Activated naive CD8-positive, alpha-beta T cell treated with anti-CD3 and anti-CD28 coated beads for 36 hours (primary cell): ENCODE results near the gene DMD. TPM values are rescaled to one million over a fixed set of nuclear protein-coding genes. Genes with fewer than 3 reads are reported as not detected.

ENCODE experiments used
- DNase-seq: peaks from one replicate; pipeline ENCODE4 v3.0.0; 2021
- H3K27ac Mint-ChIP-seq: one replicate; pipeline ENCODE4 v1.8.0; 2022; ENCODE audit warnings: mild to moderate bottlenecking, moderate library complexity, mixed read lengths
- H3K27me3 Mint-ChIP-seq: one replicate; pipeline ENCODE4 v1.8.0; 2022; ENCODE audit warnings: mild to moderate bottlenecking, mixed read lengths
- H3K36me3 Mint-ChIP-seq: one replicate; pipeline ENCODE4 v1.8.0; 2021; ENCODE audit warnings: mild to moderate bottlenecking, mixed read lengths
- H3K4me1 Mint-ChIP-seq: one replicate; pipeline ENCODE4 v1.8.0; 2021; ENCODE audit warnings: mixed read lengths
- H3K4me3 Mint-ChIP-seq: one replicate; pipeline ENCODE4 v1.8.0; 2022; ENCODE audit warnings: mild to moderate bottlenecking, moderate library complexity, mixed read lengths
- H3K9me3 Mint-ChIP-seq: one replicate; pipeline ENCODE4 v1.8.0; 2022; ENCODE audit warnings: mixed read lengths
- total RNA-seq, 2 experiments: library from RNA; stranded (reverse); gene quantifications; one replicate each; pipeline ENCODE4 v1.2.3, GENCODE V29; 2021

The DMD gene
- total RNA-seq, 2 experiments from 2014 or later = 0.08 to 0.46 TPM

GRCh38 chrX:31743004-31743403 is 1468.3 kb downstream of the DMD start:
- Mint-ChIP-seq H3K4me3 (no peak overlapping the region), H3K27me3 (no peaks in the 10 kb centered on the region), H3K27ac (no peak overlapping the region), H3K9me3 (peaks cover 4% of the 10 kb centered on the region), H3K36me3 (no peaks in the 10 kb centered on the region), H3K4me1 (no peaks in the 10 kb centered on the region)
- DNase-seq = no peak

DNA sequence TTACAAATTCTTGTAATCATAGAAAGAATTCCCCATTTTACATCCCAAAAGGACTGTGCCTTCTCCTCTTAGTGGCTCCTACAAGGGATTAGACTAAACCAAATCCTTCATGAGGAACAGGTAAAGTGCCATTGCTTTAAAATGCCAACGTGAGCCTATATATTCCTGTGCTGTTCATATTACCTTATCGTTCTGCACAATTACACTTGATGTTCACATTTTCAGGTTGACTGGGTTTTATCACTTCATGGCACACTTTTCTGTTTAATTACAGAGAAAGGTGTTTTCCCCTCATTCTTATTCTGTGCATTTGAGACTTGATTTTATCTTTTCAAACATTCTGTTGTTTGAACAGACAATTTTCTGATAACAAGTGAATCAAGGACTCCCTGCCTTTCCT is 1493.9 kb downstream of the DMD start:
- no peaks in the 10 kb centered on the region for H3K36me3 Mint-ChIP-seq
- H3K4me3 Mint-ChIP-seq = no peak overlapping the region
- no peaks in the 10 kb centered on the region for H3K27me3 Mint-ChIP-seq
- no peaks in the 10 kb centered on the region for H3K4me1 Mint-ChIP-seq
- no peak for DNase-seq
- H3K27ac Mint-ChIP-seq = no peak overlapping the region
- H3K9me3 Mint-ChIP-seq = no peaks in the 10 kb centered on the region

- Mint-ChIP-seq H3K4me1 (no peaks in the 10 kb centered on the region), H3K27ac (no peak overlapping the region), H3K36me3 (no peaks in the 10 kb centered on the region), H3K27me3 (no peaks in the 10 kb centered on the region), H3K9me3 (no peaks in the 10 kb centered on the region), H3K4me3 (no peak overlapping the region)
- no peak for DNase-seq
These were observed 1495.7 kb downstream of the DMD start for GRCh38 chrX:31715675-31716074.

DNA sequence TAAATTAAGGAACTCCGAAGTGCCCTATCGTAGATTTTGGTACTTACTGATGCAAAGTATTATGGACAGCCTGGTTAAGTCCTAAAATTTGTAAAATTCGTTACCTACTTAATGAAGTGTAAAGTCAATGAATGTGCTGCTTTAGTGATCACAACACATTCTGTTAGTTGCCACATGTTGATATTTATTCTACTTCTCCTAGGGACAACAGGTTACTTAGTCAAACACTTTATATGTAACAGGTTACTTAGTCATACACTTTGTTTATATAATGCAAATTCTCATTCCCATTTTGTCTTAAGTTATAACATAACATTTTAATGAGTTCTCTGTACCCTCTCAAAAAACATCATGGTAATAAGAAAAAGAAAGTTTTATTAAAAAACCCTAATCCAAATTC is 1496.6 kb downstream of the DMD start:
- H3K4me1 Mint-ChIP-seq = no peaks in the 10 kb centered on the region
- no peak overlapping the region for H3K27ac Mint-ChIP-seq
- H3K36me3 Mint-ChIP-seq = no peaks in the 10 kb centered on the region
- DNase-seq = no peak
- no peaks in the 10 kb centered on the region for H3K9me3 Mint-ChIP-seq
- no peak overlapping the region for H3K4me3 Mint-ChIP-seq
- no peaks in the 10 kb centered on the region for H3K27me3 Mint-ChIP-seq

GRCh38 chrX:31713120-31713519 is 1498.2 kb downstream of the DMD start:
- no peak for DNase-seq
- H3K9me3 Mint-ChIP-seq = no peaks in the 10 kb centered on the region
- H3K27me3 Mint-ChIP-seq = no peaks in the 10 kb centered on the region

GRCh38 chrX:31711166-31711565 is 1500.2 kb downstream of the DMD start:
- DNase-seq = no peak
- H3K9me3 Mint-ChIP-seq = no peaks in the 10 kb centered on the region
- H3K27ac Mint-ChIP-seq = no peak overlapping the region
- H3K36me3 Mint-ChIP-seq = no peaks in the 10 kb centered on the region
- no peaks in the 10 kb centered on the region for H3K27me3 Mint-ChIP-seq
- H3K4me1 Mint-ChIP-seq = no peaks in the 10 kb centered on the region
- H3K4me3 Mint-ChIP-seq = no peak overlapping the region

More at GRCh38 chrX:31713120-31713519, 1498.2 kb downstream of the DMD start:
- Mint-ChIP-seq H3K36me3 (no peaks in the 10 kb centered on the region), H3K27ac (no peak overlapping the region), H3K4me3 (no peak overlapping the region), H3K4me1 (no peaks in the 10 kb centered on the region)

GRCh38 chrX:31708116-31708515 is 1503.2 kb downstream of the DMD start:
- H3K27ac Mint-ChIP-seq = no peak overlapping the region
- no peaks in the 10 kb centered on the region for H3K4me1 Mint-ChIP-seq
- no peak overlapping the region for H3K4me3 Mint-ChIP-seq
- H3K27me3 Mint-ChIP-seq = no peaks in the 10 kb centered on the region
- no peaks in the 10 kb centered on the region for H3K9me3 Mint-ChIP-seq
- no peaks in the 10 kb centered on the region for H3K36me3 Mint-ChIP-seq
- no peak for DNase-seq

DNA sequence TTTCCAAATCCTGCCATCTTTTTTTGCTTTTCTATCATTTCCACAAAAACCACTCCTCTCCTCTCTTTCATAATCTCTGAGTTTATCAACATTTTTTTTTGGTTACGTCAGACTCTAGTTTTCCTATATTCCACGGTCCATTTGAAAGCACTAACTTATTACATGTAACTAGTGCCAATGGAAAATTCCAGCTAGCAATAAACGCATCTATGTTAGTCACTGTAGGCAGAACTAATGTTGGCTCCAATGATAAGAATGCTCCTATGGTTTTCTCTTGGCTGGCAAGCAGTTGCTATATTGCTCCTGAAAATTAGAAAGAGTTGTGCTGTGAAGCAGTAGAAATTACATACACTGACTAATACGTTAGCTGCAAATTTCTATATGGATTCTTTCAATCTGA is 1504.9 kb downstream of the DMD start:
- Mint-ChIP-seq H3K27ac (no peak overlapping the region), H3K27me3 (no peaks in the 10 kb centered on the region), H3K4me1 (no peaks in the 10 kb centered on the region), H3K4me3 (no peak overlapping the region), H3K36me3 (no peaks in the 10 kb centered on the region), H3K9me3 (no peaks in the 10 kb centered on the region)
- DNase-seq = no peak

GRCh38 chrX:31705816-31706215 is 1505.5 kb downstream of the DMD start:
- no peaks in the 10 kb centered on the region for H3K27me3 Mint-ChIP-seq
- no peaks in the 10 kb centered on the region for H3K9me3 Mint-ChIP-seq
- no peak overlapping the region for H3K27ac Mint-ChIP-seq
- no peak overlapping the region for H3K4me3 Mint-ChIP-seq
- no peaks in the 10 kb centered on the region for H3K36me3 Mint-ChIP-seq
- H3K4me1 Mint-ChIP-seq = no peaks in the 10 kb centered on the region
- DNase-seq = no peak

DNA sequence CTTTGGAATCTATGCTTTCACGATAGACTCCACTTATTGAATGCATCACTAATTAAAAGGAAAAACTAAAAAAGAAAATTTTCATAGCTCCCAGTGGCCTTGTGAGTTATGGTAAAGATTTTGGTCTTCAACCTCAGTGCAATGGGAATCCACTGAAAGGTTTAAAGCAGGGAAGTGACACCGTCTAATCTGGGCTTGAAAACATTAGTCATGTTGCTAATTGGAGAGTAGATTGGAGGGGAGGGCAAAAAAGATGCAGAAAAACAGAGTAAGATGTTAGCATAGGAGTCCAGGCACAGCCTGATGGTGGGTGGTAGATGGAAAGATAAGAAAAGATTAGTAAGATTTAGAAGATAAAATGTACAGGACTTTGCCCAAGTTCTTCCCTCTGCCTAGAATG is 1506.4 kb downstream of the DMD start:
- H3K9me3 Mint-ChIP-seq = no peaks in the 10 kb centered on the region
- H3K27ac Mint-ChIP-seq = no peak overlapping the region
- H3K4me3 Mint-ChIP-seq = no peak overlapping the region
- no peak for DNase-seq
- H3K27me3 Mint-ChIP-seq = no peaks in the 10 kb centered on the region
- no peaks in the 10 kb centered on the region for H3K36me3 Mint-ChIP-seq
- no peaks in the 10 kb centered on the region for H3K4me1 Mint-ChIP-seq

DNA sequence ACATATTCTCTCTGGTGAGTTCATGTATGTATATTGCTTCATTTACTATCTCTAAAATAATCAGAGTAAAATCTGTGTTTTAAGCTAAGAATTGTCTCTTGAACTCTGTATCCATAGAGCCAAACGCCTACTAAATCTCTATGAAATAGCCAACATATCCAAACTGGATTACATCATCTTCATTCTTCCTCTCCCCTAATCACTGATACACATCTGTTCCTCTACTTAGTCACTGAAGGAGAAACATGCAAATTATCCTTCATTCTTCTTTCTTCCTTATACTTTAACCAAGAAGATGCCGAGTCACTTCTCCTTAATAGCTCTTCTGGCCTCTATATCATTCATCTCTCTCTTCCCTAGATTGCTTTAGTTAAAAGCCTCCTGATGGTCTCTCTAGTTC is 1509.1 kb downstream of the DMD start:
- DNase-seq = no peak
- Mint-ChIP-seq H3K9me3 (no peaks in the 10 kb centered on the region), H3K4me3 (no peak overlapping the region), H3K27me3 (no peaks in the 10 kb centered on the region), H3K36me3 (no peaks in the 10 kb centered on the region), H3K27ac (no peak overlapping the region), H3K4me1 (no peaks in the 10 kb centered on the region)

GRCh38 chrX:31697294-31697916 is 1513.9 kb downstream of the DMD start:
- Mint-ChIP-seq H3K4me3 (no peak overlapping the region), H3K4me1 (no peaks in the 10 kb centered on the region)

DNA sequence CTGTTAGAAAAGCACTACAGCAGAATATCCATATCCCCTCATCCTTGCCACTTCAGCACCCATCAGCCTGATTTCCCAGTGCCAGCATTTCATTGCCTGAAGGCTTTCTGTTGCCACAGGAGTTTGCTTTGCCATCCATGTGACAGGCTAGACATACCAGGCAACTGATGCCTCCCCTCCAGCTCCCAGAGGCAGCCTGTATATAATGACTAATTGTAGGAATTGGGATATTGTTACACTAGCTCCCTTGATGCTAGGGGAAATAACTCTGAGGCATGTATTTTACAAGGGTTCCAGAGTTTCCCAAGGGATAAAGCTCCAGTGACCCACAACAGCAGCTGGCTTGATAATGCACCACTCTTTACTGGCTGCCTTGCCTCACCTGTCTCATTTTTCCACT is 1531.5 kb downstream of the DMD start:
- H3K4me1 Mint-ChIP-seq = no peaks in the 10 kb centered on the region
- H3K36me3 Mint-ChIP-seq = no peaks in the 10 kb centered on the region
- no peak overlapping the region for H3K27ac Mint-ChIP-seq
- H3K9me3 Mint-ChIP-seq = no peaks in the 10 kb centered on the region
- H3K27me3 Mint-ChIP-seq = no peaks in the 10 kb centered on the region
- H3K4me3 Mint-ChIP-seq = no peak overlapping the region
- DNase-seq = no peak

More at GRCh38 chrX:31697294-31697916, 1513.9 kb downstream of the DMD start:
- Mint-ChIP-seq H3K27me3 (no peaks in the 10 kb centered on the region), H3K27ac (no peak overlapping the region), H3K36me3 (no peaks in the 10 kb centered on the region), H3K9me3 (no peaks in the 10 kb centered on the region)
- no peak for DNase-seq

DNA sequence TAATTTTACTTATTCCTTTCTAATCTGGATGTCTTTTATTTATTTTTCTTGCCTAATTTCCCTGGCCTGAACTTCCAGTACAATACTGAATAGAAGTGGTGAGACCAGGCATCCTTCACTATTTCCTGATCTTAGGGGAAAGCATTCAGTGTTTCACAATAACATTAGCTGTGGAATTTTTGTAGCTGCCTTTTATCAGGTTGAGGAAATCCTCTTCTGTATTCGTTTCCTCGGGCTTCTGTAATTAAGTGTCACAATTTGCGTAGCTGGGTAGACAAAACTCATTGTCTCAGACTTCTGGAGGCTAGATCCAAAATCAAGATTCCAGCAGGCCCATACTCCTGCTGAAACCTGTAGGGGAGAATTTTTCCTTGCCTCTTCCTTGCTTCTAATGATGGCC is 1541.1 kb downstream of the DMD start:
- no peaks in the 10 kb centered on the region for H3K27me3 Mint-ChIP-seq
- DNase-seq = no peak
- H3K36me3 Mint-ChIP-seq = no peaks in the 10 kb centered on the region
- no peaks in the 10 kb centered on the region for H3K4me1 Mint-ChIP-seq
- H3K4me3 Mint-ChIP-seq = no peak overlapping the region
- H3K27ac Mint-ChIP-seq = no peak overlapping the region
- no peaks in the 10 kb centered on the region for H3K9me3 Mint-ChIP-seq

GRCh38 chrX:31665454-31665853 is 1545.9 kb downstream of the DMD start:
- Mint-ChIP-seq H3K27ac (no peak overlapping the region), H3K9me3 (no peaks in the 10 kb centered on the region), H3K4me3 (no peak overlapping the region), H3K27me3 (peaks cover 3% of the 10 kb centered on the region), H3K4me1 (no peaks in the 10 kb centered on the region), H3K36me3 (no peaks in the 10 kb centered on the region)
- no peak for DNase-seq

- no peaks in the 10 kb centered on the region for H3K9me3 Mint-ChIP-seq
- no peaks in the 10 kb centered on the region for H3K4me1 Mint-ChIP-seq
- H3K36me3 Mint-ChIP-seq = no peaks in the 10 kb centered on the region
- H3K27ac Mint-ChIP-seq = no peak overlapping the region
- H3K4me3 Mint-ChIP-seq = no peak overlapping the region
- no peak for DNase-seq
- peaks cover 3% of the 10 kb centered on the region for H3K27me3 Mint-ChIP-seq
These were observed 1548.2 kb downstream of the DMD start for GRCh38 chrX:31663172-31663571.
